PC-9 (cell line): ENCODE results near the gene COMMD9. TPM values are rescaled to one million over a fixed set of nuclear protein-coding genes. Genes with fewer than 3 reads are reported as not detected.

ENCODE experiments used
- BruUV-seq: library from RNA; stranded (reverse); fragments of 400-500 nt; replicated peaks from 2 replicates; lab custom pipeline; 2021; lab: Mats Ljungman, UMichigan
- CTCF ChIA-PET: fragments of 300-600 bp; sonication (Branson Sonifier 250); formaldehyde crosslinking; loops from one replicate; lab custom pipeline; 2022; ENCODE audit warnings: antibody characterized with exemption; lab: Charles Lee
- POLR2A ChIA-PET: fragments of 300-600 bp; sonication (Branson Sonifier 250); formaldehyde crosslinking; loops from one replicate; lab custom pipeline; 2022; ENCODE audit warnings: antibody characterized with exemption; ENCODE audit not compliant: unreplicated experiment; lab: Charles Lee
- DNase-seq, 2 experiments: peaks; one replicate each; pipeline versions ENCODE4 v3.0.0 to v3.0.0-alpha.2; 2015 to 2022; ENCODE audit warnings: mixed read lengths in 1 of 2
- H2AFZ ChIP-seq: fragments of 200-600 bp; sonication (generic); 2 replicates; pipeline ENCODE4 v1.8.1; 2017; ENCODE audit warnings: antibody characterized with exemption
- H3F3A ChIP-seq: fragments of 200-600 bp; sonication (generic); 2 replicates; pipeline ENCODE4 v1.8.1; 2017; ENCODE audit warnings: antibody characterized with exemption, mild to moderate bottlenecking, low read depth; ENCODE audit not compliant: insufficient read depth
- H3K27ac ChIP-seq: fragments of 200-600 bp; sonication (generic); 2 replicates; pipeline ENCODE4 v1.6.1; 2016; ENCODE audit warnings: mixed run types
- H3K27me3 ChIP-seq: fragments of 200-600 bp; sonication (generic); 2 replicates; pipeline ENCODE4 v1.6.1; 2016; ENCODE audit warnings: low read depth, mixed run types; ENCODE audit not compliant: insufficient read depth
- H3K36me3 ChIP-seq: fragments of 200-600 bp; sonication (generic); 2 replicates; pipeline ENCODE4 v1.6.1; 2016; ENCODE audit warnings: low read depth, mixed run types
- H3K4me1 ChIP-seq: fragments of 200-600 bp; sonication (generic); replicated peaks from 2 replicates; pipeline ENCODE4 v1.6.1; 2016; ENCODE audit warnings: mixed run types; ENCODE audit not compliant: insufficient read depth
- H3K4me2 ChIP-seq: fragments of 200-600 bp; sonication (generic); 2 replicates; pipeline ENCODE4 v1.6.1; 2017; ENCODE audit warnings: mixed run types
- H3K4me3 ChIP-seq: fragments of 200-600 bp; sonication (generic); 2 replicates; pipeline ENCODE4 v1.6.1; 2016; ENCODE audit warnings: mixed run types
- H3K79me2 ChIP-seq: fragments of 200-600 bp; sonication (generic); 2 replicates; pipeline ENCODE4 v1.6.1; 2017; ENCODE audit warnings: low read depth, mixed run types
- H3K9me2 ChIP-seq: fragments of 200-600 bp; sonication (generic); 2 replicates; pipeline ENCODE4 v1.8.1; 2017; ENCODE audit warnings: mild to moderate bottlenecking; ENCODE audit not compliant: insufficient read depth
- H3K9me3 ChIP-seq: fragments of 200-600 bp; sonication (generic); 2 replicates; pipeline ENCODE4 v1.8.1; 2016; ENCODE audit warnings: low read depth; ENCODE audit not compliant: insufficient read depth
- H4K20me1 ChIP-seq: fragments of 200-600 bp; sonication (generic); 2 replicates; pipeline ENCODE4 v1.8.1; 2017; ENCODE audit not compliant: insufficient read depth
- EZH2 ChIP-seq: fragments of 200-600 bp; sonication (generic); IDR thresholded peaks from 2 replicates; pipeline ENCODE4 v1.8.0; 2017; ENCODE audit warnings: antibody characterized with exemption, low read depth
- intact Hi-C: fragments of 100-400 bp; cut with micrococcal nuclease; formaldehyde crosslinking; loops from one replicate; pipeline ENCODE4 v1.10.0; 2022; ENCODE audit not compliant: unreplicated experiment
- total RNA-seq: library from RNA; stranded (reverse); gene quantifications from 2 replicates; pipeline ENCODE4 v1.2.3, GENCODE V29; 2021
- TF ChIP-seq, protein P1 (sequence below): fragments of 200-600 bp; sonication (generic); conservative IDR thresholded peaks from 2 replicates; pipeline ENCODE4 v1.6.1; 2017; ENCODE audit warnings: mixed run types, antibody characterized with exemption, mild to moderate bottlenecking, moderate library complexity

Gene COMMD9
- total RNA-seq, 1 experiment from 2014 or later = 77.5 TPM

DNA sequence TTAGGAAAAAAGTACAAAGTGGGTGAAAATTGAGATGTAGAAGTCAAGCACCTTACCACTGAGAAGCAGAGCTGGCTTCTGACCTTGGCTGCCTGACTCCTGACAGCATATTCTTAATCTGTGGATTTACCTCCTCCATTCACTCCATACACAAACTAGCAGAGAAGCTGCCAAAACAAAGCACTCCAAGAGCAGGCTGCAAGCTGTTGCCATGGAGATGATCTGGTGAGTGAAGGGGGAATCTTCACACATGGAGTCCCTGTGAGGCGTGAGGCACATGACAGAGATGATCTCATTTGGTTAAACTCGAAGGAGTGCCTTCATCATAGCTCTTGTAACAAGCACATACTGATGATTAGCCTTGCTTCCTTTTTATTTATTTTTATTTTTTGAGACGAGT lies 16.1 kb downstream of the COMMD9 start:
- Histone ChIP-seq H4K20me1 (0 out of 2 replicates have a peak, but pooled peaks cover 3% of the 10 kb centered on the region), H3K79me2 (no peaks in the 10 kb centered on the region), H3K9me2 (no peaks in the 10 kb centered on the region), H3K9me3 (no peaks in the 10 kb centered on the region), H3K4me2 (no peak overlapping the region), H3F3A (no peaks in the 10 kb centered on the region), H3K4me3 (no peak overlapping the region), H2AFZ (no peak overlapping the region), H3K4me1 (no peaks in the 10 kb centered on the region), H3K27ac (no peak overlapping the region), H3K36me3 (no peaks in the 10 kb centered on the region), H3K27me3 (no peaks in the 10 kb centered on the region)
- DNase-seq = no peak
- no peak for TF ChIP-seq EZH2
- TF ChIP-seq, protein P1, sequence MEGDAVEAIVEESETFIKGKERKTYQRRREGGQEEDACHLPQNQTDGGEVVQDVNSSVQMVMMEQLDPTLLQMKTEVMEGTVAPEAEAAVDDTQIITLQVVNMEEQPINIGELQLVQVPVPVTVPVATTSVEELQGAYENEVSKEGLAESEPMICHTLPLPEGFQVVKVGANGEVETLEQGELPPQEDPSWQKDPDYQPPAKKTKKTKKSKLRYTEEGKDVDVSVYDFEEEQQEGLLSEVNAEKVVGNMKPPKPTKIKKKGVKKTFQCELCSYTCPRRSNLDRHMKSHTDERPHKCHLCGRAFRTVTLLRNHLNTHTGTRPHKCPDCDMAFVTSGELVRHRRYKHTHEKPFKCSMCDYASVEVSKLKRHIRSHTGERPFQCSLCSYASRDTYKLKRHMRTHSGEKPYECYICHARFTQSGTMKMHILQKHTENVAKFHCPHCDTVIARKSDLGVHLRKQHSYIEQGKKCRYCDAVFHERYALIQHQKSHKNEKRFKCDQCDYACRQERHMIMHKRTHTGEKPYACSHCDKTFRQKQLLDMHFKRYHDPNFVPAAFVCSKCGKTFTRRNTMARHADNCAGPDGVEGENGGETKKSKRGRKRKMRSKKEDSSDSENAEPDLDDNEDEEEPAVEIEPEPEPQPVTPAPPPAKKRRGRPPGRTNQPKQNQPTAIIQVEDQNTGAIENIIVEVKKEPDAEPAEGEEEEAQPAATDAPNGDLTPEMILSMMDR = no peak
- intact Hi-C loops = no loop called here
- ChIA-PET CTCF (no interaction called here), POLR2A (no interaction called here)
- BruUV-seq = no TSS peak

GRCh38 chr11:36271794-36272407 lies 17.3 kb downstream of the COMMD9 start:
- Histone ChIP-seq H2AFZ (no peak overlapping the region), H3K9me3 (no peaks in the 10 kb centered on the region), H3K4me3 (no peak overlapping the region), H3K27me3 (no peaks in the 10 kb centered on the region), H3K79me2 (no peaks in the 10 kb centered on the region), H3K4me1 (no peaks in the 10 kb centered on the region), H4K20me1 (no peaks in the 10 kb centered on the region), H3K4me2 (no peak overlapping the region), H3K36me3 (no peaks in the 10 kb centered on the region), H3K9me2 (no peaks in the 10 kb centered on the region), H3K27ac (no peak overlapping the region), H3F3A (no peaks in the 10 kb centered on the region)
- intact Hi-C loops = no loop called here
- POLR2A ChIA-PET = no interaction called here
- no peak for DNase-seq
- no peak for TF ChIP-seq EZH2
- TF ChIP-seq, protein P1 = no peak
- CTCF ChIA-PET = no interaction called here
- no TSS peak for BruUV-seq

DNA sequence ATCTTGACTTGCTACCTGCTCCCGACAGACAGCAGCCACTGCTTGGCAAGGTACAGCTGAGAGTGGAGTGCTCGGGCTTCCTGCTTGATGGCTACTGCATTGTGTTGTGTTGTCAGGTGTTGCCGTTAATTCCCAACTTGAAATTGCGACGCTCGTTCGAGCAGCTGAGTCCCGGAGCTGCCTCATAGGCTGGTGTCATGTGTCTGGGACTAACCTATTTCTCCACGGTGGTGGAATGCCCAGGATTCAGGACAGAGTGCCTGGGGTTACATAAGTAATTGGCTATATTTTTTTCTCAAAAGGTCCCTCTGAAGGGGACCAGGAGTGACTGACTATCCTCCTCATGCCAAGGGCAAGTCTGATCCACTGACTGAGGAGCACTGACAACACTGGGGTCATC lies 18.5 kb downstream of the COMMD9 start:
- POLR2A ChIA-PET = no interaction called here
- no TSS peak for BruUV-seq
- H3K4me3 ChIP-seq = no peak overlapping the region
- intact Hi-C loops = no loop called here
- H3K79me2 ChIP-seq = no peaks in the 10 kb centered on the region
- TF ChIP-seq, protein P1 = no peak
- no peaks in the 10 kb centered on the region for H3K4me1 ChIP-seq
- no peaks in the 10 kb centered on the region for H3K9me2 ChIP-seq
- CTCF ChIA-PET = no interaction called here
- H3K27me3 ChIP-seq = no peaks in the 10 kb centered on the region
- no peaks in the 10 kb centered on the region for H3F3A ChIP-seq
- DNase-seq = no peak
- no peak overlapping the region for H3K27ac ChIP-seq
- no peak overlapping the region for H2AFZ ChIP-seq
- H3K36me3 ChIP-seq = no peaks in the 10 kb centered on the region
- H3K4me2 ChIP-seq = no peak overlapping the region
- no peaks in the 10 kb centered on the region for H4K20me1 ChIP-seq
- no peaks in the 10 kb centered on the region for H3K9me3 ChIP-seq
